ENCODE results near the gene AFTPH.

Gene AFTPH

DNA sequence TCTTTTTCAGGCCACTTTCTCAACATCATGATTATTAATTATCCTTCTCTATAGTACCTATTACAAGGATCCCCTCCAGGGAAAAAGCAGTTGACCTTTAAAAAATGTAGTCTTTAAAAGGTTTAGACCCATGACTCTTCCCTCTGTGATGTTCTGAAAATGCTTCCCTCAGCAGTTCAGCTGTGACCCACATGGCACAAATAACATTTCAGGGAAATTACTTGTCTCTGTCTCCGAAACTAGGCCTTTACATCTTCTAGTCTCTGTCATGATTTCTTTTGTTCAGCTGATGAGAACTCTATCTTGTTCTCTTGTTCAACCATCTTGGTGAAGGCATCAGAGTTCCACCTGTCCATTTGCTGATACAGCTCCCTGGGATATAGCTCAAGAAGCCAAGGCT, 41.9 kb upstream of the AFTPH start:
- no peaks in the 10 kb centered on the region for H3K36me3 ChIP-seq (ENCODE audit: control insufficient read depth in 2 of 2, insufficient read depth in 1 of 2, low read length in 2 of 2)
- ChIA-PET CTCF (interaction anchor here (0.6 to 2.0 kb wide), 4 partner anchors 13 to 406 kb away, joined by 3 to 17 read pairs (median 3); no protein-coding TSS in a partner anchor), POLR2A (interaction anchor here (0.7 to 0.9 kb wide), 2 partner anchors 25 to 338 kb away, joined by 4 read pairs; no protein-coding TSS in a partner anchor)
- H3K9me3 ChIP-seq (ENCODE audit: control insufficient read depth, insufficient read depth, low read depth, low read length): no peaks in the 10 kb centered on the region
- TF ChIP-seq, protein P1, sequence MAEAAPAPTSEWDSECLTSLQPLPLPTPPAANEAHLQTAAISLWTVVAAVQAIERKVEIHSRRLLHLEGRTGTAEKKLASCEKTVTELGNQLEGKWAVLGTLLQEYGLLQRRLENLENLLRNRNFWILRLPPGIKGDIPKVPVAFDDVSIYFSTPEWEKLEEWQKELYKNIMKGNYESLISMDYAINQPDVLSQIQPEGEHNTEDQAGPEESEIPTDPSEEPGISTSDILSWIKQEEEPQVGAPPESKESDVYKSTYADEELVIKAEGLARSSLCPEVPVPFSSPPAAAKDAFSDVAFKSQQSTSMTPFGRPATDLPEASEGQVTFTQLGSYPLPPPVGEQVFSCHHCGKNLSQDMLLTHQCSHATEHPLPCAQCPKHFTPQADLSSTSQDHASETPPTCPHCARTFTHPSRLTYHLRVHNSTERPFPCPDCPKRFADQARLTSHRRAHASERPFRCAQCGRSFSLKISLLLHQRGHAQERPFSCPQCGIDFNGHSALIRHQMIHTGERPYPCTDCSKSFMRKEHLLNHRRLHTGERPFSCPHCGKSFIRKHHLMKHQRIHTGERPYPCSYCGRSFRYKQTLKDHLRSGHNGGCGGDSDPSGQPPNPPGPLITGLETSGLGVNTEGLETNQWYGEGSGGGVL (tag by site-specific recombination; IDR thresholded peaks at IDR 0.05): no peak
- TF ChIP-seq ZNF202 (tag by site-specific recombination; IDR thresholded peaks at IDR 0.05; ENCODE audit: borderline replicate concordance): no peak
- TF ChIP-seq YY2 (tag by site-specific recombination; IDR thresholded peaks at IDR 0.05): no peak
- TF ChIP-seq MYNN (tag by site-specific recombination; IDR thresholded peaks at IDR 0.05; ENCODE audit: borderline replicate concordance): no peak
- TF ChIP-seq, protein P2, sequence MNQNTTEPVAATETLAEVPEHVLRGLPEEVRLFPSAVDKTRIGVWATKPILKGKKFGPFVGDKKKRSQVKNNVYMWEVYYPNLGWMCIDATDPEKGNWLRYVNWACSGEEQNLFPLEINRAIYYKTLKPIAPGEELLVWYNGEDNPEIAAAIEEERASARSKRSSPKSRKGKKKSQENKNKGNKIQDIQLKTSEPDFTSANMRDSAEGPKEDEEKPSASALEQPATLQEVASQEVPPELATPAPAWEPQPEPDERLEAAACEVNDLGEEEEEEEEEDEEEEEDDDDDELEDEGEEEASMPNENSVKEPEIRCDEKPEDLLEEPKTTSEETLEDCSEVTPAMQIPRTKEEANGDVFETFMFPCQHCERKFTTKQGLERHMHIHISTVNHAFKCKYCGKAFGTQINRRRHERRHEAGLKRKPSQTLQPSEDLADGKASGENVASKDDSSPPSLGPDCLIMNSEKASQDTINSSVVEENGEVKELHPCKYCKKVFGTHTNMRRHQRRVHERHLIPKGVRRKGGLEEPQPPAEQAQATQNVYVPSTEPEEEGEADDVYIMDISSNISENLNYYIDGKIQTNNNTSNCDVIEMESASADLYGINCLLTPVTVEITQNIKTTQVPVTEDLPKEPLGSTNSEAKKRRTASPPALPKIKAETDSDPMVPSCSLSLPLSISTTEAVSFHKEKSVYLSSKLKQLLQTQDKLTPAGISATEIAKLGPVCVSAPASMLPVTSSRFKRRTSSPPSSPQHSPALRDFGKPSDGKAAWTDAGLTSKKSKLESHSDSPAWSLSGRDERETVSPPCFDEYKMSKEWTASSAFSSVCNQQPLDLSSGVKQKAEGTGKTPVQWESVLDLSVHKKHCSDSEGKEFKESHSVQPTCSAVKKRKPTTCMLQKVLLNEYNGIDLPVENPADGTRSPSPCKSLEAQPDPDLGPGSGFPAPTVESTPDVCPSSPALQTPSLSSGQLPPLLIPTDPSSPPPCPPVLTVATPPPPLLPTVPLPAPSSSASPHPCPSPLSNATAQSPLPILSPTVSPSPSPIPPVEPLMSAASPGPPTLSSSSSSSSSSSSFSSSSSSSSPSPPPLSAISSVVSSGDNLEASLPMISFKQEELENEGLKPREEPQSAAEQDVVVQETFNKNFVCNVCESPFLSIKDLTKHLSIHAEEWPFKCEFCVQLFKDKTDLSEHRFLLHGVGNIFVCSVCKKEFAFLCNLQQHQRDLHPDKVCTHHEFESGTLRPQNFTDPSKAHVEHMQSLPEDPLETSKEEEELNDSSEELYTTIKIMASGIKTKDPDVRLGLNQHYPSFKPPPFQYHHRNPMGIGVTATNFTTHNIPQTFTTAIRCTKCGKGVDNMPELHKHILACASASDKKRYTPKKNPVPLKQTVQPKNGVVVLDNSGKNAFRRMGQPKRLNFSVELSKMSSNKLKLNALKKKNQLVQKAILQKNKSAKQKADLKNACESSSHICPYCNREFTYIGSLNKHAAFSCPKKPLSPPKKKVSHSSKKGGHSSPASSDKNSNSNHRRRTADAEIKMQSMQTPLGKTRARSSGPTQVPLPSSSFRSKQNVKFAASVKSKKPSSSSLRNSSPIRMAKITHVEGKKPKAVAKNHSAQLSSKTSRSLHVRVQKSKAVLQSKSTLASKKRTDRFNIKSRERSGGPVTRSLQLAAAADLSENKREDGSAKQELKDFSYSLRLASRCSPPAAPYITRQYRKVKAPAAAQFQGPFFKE (tag by site-specific recombination; IDR thresholded peaks at IDR 0.05; ENCODE audit: borderline replicate concordance): no peak
- no peak for TF ChIP-seq ZNF555 (tag by site-specific recombination; conservative IDR thresholded peaks at IDR 0.05)
- no peak for TF ChIP-seq ZNF473 (tag by site-specific recombination; IDR thresholded peaks at IDR 0.05)
- H3K4me1 ChIP-seq (ENCODE audit: control insufficient read depth, insufficient read depth, low read length): no peaks in the 10 kb centered on the region
- H3K27ac ChIP-seq (ENCODE audit: extremely low read depth, low read depth, low read length): no peak overlapping the region
- no peak overlapping the region for H3K4me3 ChIP-seq (ENCODE audit: low read depth, low read length)

DNA sequence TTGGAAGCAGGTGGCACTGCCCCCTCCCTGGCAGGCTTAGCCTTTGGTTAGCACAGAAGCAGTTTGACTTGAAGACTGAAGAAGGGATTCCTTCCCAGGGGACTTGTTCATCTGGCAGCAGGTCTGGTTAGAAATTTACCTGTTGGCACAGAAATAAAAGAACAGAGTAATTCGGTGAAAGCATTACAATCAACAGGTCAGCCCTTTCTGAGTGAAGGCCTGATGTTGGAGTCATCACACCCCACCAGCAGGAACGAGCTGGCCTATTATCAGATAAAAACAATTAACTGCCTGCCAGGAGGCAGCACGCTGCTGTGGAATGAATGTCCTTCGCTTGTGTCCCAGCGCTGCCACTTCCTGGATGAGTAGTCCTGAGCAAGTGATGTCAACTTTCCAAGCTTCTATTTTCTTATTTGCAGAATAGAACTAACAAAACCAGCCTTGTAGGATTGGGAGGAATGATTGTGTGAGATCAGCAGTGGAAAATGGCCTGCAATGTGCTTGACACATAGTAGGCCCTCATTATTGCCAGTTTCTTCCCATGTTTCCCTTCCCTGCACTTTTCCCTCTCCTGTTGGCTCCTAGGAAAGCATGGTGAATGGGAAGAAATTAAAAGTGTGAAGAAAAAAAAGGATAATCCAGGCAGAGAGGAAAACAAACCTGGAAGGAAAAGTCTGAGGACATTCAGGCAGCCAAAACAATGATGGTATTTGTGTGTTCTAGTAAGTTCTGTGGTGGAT, 41.2 kb upstream of the AFTPH start:
- ChIA-PET POLR2A (no interaction called here), CTCF (interaction anchor here (0.6 to 2.0 kb wide), 3 partner anchors 40 to 434 kb away, joined by 3 to 17 read pairs (median 4); no protein-coding TSS in a partner anchor)
- Histone ChIP-seq H3K4me3 (ENCODE audit: low read depth, low read length) (no peak overlapping the region), H3K27ac (ENCODE audit: extremely low read depth, low read depth, low read length) (no peak overlapping the region), H3K9me3 (ENCODE audit: control insufficient read depth, insufficient read depth, low read depth, low read length) (no peaks in the 10 kb centered on the region), H3K36me3 (ENCODE audit: control insufficient read depth in 2 of 2, insufficient read depth in 1 of 2, low read length in 2 of 2) (no peaks in the 10 kb centered on the region), H3K4me1 (ENCODE audit: control insufficient read depth, insufficient read depth, low read length) (no peaks in the 10 kb centered on the region)
- TF ChIP-seq GLIS1 (tag by site-specific recombination; IDR thresholded peaks at IDR 0.05) (0 out of 2 replicates have a peak, but pooled peaks have one; percentile 36), ZNF133 (tag by site-specific recombination; IDR thresholded peaks at IDR 0.05) (no peak), ZNF221 (tag by site-specific recombination; IDR thresholded peaks at IDR 0.05; ENCODE audit: borderline replicate concordance) (no peak), ZNF202 (tag by site-specific recombination; IDR thresholded peaks at IDR 0.05; ENCODE audit: borderline replicate concordance) (no peak), ZFP41 (tag by site-specific recombination; IDR thresholded peaks at IDR 0.05; ENCODE audit: borderline replicate concordance) (no peak), ZNF214 (tag by site-specific recombination; IDR thresholded peaks at IDR 0.05; ENCODE audit: borderline replicate concordance) (no peak), SCRT1 (tag by site-specific recombination; IDR thresholded peaks at IDR 0.05; ENCODE audit: borderline replicate concordance) (peak; percentile 94), ZNF112 (tag by site-specific recombination; IDR thresholded peaks at IDR 0.05) (no peak), ZIC2 (tag by site-specific recombination; IDR thresholded peaks at IDR 0.05) (no peak), OSR2 (tag by site-specific recombination; IDR thresholded peaks at IDR 0.05) (peak; percentile 35; the same call in 1 of the 2 replicates), ZNF660 (tag by site-specific recombination; IDR thresholded peaks at IDR 0.05) (0 out of 2 replicates have a peak, but pooled peaks have one; percentile 53), ZNF426 (tag by site-specific recombination; IDR thresholded peaks at IDR 0.05) (no peak), ZNF623 (tag by site-specific recombination; IDR thresholded peaks at IDR 0.05) (no peak)
- TF ChIP-seq, protein P3, sequence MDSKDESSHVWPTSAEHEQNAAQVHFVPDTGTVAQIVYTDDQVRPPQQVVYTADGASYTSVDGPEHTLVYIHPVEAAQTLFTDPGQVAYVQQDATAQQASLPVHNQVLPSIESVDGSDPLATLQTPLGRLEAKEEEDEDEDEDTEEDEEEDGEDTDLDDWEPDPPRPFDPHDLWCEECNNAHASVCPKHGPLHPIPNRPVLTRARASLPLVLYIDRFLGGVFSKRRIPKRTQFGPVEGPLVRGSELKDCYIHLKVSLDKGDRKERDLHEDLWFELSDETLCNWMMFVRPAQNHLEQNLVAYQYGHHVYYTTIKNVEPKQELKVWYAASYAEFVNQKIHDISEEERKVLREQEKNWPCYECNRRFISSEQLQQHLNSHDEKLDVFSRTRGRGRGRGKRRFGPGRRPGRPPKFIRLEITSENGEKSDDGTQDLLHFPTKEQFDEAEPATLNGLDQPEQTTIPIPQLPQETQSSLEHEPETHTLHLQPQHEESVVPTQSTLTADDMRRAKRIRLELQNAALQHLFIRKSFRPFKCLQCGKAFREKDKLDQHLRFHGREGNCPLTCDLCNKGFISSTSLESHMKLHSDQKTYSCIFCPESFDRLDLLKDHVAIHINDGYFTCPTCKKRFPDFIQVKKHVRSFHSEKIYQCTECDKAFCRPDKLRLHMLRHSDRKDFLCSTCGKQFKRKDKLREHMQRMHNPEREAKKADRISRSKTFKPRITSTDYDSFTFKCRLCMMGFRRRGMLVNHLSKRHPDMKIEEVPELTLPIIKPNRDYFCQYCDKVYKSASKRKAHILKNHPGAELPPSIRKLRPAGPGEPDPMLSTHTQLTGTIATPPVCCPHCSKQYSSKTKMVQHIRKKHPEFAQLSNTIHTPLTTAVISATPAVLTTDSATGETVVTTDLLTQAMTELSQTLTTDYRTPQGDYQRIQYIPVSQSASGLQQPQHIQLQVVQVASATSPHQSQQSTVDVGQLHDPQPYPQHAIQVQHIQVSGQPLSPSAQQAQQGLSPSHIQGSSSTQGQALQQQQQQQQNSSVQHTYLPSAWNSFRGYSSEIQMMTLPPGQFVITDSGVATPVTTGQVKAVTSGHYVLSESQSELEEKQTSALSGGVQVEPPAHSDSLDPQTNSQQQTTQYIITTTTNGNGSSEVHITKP (tag by site-specific recombination; IDR thresholded peaks at IDR 0.05): no peak
